ENCODE results near the gene PLOD1.
"Not testable (repeated sequence)": the region's sequence is repeated elsewhere in the genome, so short reads cannot be mapped to it uniquely, and the experiment has no call there.

The PLOD1 gene

DNA sequence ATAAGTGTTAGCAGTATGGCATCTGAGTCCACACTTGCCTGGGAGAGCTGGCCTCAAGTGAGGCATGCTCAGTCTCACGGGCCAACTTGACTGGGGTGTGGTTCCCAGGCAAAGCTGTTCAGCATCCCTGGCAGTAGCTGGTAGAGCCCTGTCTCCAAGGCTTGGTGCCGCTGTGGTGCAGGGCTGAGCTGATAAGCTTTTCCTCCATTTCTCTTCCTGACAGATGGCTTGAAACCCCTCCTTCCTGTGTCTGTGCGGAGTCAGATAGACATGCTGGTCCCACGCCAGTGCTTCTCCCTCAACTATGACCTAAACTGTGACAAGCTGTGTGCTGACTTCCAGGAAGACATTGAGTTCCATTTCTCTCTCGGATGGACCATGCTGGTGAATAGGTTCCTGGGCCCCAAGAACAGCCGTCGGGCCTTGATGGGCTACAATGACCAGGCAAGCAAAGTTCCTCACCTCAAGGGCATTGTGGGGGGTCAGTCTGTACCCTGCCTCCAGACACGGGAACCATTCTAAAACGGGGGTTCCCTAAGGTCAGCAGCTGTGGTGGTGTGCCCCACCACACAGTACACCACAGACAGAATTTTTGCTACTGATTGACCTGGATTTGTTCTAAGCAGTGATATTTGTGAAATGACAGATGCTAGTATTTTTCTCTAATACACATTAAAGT, 71.1 kb downstream of the PLOD1 start:
- DNase-seq (ENCODE audit: low read depth, low spot score): no peak

DNA sequence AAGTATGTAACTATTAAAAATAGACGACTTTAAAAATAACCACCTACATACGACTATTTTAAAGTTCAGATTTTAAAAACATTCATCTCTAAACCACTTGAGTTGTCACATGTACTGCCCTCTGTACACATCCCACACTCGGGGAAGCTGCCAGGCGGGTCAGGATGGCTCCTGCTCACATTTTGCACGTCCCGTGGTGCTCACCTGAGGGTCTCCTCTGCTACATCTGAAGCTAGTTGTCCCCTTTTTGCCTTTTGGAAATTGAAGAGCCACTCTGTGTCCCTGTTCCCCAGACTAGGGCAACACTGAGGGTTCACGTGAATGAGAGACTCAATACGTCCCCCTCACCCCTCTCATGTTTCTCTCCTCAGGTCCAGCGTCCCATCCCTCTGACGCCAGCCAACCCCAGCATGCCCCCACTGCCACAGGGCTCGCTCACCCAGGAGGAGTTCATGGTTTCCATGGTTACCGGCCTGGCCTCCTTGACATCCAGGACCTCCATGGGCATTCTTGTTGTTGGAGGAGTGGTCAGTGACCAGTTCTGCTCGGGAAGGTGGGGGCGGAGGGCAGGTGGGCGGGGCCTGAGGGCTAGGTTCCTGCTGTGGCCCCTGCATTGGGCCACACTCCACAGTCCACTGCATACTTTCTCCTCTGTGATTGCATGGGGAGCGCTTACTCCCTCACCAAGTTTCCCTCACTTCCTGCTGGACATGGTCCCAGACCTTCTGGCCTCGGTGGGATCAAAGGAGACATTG, 71.8 kb downstream of the PLOD1 start:
- DNase-seq (ENCODE audit: low read depth, low spot score): no peak

DNA sequence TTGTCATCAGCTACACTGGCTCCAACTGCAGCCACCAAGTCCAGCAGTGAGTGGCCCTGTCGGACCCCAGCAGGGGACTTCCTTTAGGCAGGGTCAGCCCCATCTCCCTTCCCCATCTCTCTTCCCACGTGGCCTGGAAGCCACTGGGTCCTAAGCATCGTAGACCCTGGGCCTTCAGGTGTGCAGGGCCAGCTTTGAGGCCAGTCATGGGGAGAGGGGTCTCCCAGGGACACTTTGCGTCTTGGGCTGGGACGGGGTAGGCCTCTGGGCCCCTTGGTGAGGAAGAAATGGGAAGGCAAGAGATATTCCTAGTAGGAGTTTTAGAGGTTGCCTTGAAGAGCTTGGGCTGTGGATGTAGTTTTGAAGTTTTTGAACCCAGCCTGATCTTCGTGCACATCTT, 72.7 kb downstream of the PLOD1 start:
- no peak for DNase-seq (ENCODE audit: low read depth, low spot score)

DNA sequence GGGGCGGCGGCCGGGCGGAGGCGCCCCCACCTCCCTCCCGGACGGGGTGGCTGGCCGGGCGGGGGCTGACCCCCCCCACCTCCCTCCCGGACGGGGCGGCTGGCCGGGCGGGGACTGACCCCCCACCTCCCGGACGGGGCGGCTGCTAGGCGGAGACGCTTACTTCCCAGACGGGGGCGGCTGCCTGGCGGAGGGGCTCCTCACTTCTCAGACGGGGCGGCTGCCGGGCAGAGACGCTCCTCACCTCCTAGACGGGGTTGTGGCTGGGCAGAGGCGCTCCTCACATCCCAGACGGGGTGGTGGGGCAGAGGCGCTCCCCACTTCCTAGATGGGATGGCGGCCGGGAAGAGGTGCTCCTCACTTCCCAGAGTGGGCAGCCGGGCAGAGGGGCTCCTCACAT, 73.8 kb downstream of the PLOD1 start:
- not testable (repeated sequence) for DNase-seq (ENCODE audit: low read depth, low spot score)

DNA sequence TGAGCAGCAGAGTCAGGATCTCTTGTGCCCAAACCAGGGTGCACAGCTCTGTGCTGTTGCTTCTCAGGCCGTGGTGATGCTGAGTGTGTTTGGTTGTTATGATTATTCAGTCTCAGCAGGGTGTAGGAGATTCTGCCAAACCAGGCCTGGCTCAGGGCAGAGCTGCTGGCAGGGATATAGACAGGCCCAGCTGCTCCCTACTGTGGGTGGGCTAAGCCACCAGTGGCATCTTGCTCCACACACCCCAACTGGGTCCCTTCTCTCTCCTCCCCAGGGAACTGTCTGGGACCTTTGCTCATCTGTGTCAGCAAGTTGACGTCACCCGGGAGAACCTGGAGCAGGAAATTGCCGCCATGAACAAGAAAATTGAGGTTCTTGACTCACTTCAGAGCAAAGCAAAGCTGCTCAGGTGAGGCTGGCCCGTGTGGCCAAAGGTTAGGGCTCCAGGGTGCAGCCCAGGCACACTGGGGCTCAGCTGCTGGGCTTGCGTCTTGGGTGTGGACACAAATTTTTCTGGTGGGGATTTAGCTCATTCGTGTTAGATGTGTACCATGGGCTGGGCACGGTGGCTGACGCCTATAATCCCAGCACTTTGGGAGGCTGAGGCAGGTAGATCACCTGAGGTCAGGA, 74.9 kb downstream of the PLOD1 start:
- DNase-seq (ENCODE audit: low read depth, low spot score): no peak

- no peak for DNase-seq (ENCODE audit: low read depth, low spot score)
Measured at GRCh38 chr1:12010746-12011570, 76.4 kb downstream of the PLOD1 start.

GRCh38 chr1:12011998-12012397, 77.5 kb downstream of the PLOD1 start:
- no peak for DNase-seq (ENCODE audit: low read depth, low spot score)

- DNase-seq (ENCODE audit: low read depth, low spot score): no peak
Measured at GRCh38 chr1:12012560-12013316, 78.2 kb downstream of the PLOD1 start.

DNA sequence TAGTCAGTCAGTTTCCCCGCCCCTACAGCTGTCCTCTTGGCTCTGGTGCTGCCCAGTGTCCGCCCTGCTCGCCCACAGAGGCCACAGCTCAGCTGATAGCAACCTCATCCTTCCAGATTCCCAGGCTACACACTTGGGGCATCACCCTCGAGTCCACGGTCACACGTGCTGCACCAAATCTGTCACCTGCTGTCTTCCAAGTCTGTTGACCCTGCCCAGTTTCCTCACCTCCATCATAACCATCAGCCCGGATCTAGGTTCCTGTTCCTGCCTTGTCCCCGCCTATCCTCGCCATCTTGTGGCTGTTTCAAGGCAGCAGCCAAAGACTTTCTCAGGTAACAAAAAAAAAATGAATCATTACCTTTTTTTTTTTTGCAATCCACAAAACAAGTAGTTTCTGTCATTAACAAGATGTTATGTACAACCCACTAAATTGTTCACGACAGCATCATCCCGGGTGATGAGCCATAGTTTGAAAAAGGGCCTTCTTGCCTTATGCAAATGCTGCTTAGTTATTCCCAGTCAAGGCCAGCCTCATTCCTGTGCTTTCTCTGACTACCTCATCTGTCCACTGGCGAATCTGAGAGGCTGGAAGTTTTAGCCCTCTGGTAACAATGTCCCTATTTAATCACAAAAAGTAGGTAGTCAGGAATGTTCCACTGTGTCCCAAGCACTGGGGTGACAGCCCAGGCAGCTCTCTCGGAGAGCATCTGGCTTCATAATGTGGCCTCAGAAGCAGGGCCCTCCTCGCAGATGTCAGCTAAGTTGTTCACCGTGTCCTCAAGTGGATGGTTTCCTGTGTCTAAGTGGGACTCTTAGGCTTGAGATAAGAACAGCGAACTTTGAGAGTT, 79.8 kb downstream of the PLOD1 start:
- no peak for DNase-seq (ENCODE audit: low read depth, low spot score)

DNA sequence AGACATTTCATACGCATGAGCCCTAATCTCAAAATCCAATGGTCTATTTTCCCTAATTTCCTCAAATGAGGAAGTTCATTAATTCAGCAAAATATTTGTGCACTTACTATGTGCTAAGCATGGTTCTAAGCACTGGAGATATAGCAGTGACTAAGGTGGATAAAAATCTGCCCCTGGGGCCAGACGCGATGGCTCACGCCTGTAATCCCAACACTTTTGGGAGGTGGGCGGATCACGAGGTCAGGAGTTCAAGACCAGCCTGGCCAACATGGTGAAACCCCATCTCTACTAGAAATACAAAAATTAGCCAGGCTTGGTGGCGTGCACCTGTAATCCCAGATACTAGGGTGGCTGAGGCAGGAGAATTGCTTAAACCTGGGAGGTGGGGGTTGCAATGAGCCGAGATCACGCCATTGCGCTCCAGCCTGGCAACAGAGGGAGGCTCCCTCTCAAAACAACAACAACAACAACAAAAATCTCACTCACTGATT, 80.5 kb downstream of the PLOD1 start:
- DNase-seq (ENCODE audit: low read depth, low spot score): no peak

DNA sequence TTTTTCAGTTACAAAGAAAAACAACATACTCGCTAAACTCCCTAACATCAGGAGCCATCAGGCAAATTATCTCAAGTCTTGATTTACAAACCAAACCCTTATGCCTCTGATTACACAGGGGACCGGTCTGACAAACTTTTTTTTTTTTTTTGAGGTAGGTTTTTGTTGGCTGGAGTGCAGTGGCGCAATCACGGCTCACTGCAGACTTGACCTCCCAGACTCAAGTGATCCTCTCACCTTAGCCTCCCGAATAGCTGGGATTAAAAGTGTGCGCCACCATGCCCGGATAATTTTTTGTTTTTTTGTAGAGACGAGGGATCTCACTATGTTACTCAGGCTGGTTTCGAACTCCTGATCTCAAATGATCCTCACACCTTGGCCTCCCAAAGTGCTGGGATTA, 81.0 kb downstream of the PLOD1 start:
- DNase-seq (ENCODE audit: low read depth, low spot score): no peak

GRCh38 chr1:12016182-12016581, 81.7 kb downstream of the PLOD1 start:
- DNase-seq (ENCODE audit: low read depth, low spot score): no peak

DNA sequence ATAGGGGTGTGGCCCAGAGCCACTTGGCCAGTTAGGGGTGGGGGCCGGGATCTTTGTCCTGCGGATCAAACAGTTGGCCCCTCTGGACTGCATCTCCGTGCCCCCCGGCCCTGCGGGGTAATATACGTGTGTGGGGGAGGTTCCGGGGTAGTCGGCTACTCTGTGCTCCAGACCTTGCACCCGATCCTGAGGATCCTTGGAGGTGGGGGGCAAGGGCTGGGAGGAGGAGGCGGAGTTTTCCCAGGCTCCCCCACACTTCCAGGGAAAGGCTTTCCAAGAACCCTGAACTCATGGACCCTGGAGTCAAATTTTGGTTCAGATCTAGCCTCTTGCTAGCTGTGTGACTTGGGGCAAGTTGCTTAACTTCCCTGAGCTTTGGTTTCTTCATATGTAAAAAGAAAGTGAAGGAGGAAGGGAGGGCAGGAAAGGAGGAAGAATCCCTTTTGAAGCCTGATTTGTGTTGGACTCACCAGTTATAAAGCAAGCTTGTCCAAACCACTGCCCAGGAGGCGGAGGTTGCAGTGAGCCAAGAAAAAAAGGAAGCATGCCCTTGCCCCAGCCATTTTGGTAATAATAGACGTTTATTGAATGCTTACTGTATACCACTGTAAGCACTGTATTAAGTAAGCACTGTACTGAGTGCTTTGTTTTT, 85.5 kb downstream of the PLOD1 start:
- DNase-seq (ENCODE audit: low read depth, low spot score): no peak

DNA sequence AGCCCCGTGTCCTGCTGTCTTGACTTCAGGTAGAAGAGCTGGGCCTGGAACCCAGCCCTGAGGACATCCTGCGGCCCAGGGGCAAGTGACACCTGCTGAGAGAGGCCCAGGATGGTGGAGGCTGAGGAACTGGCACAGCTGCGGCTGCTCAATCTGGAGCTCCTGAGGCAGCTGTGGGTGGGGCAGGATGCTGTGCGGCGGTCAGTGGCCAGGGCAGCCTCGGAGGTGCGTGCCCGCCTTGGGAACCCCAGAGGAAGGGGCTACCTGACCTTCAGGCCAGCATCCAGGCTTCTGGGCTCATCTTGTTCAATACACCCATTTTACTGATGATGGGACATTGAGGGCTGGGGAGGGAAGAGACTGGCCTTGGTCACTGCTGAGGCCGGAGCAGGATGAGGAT, 87.1 kb downstream of the PLOD1 start:
- no peak for DNase-seq (ENCODE audit: low read depth, low spot score)

DNA sequence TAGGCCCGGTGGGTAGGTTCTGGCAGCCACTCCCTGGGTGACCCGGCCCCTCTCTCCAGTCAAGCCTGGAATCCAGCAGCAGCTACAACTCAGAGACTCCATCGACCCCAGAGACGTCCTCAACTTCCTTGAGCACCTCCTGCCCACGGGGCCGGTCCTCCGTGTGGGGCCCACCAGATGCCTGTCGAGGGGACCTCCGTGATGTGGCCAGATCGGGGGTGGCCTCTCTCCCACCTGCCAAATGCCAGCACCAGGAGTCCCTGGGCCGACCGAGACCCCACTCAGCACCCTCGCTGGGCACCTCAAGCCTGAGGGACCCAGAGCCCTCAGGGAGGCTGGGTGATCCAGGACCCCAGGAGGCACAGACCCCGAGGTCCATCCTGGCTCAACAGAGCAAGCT, 87.5 kb downstream of the PLOD1 start:
- no peak for DNase-seq (ENCODE audit: low read depth, low spot score)

Data from ELF-1 (cell line).